Adipocyte (in vitro differentiated cells): ENCODE results near the gene MYD88.
"Not testable (repeated sequence)": the region's sequence is repeated elsewhere in the genome, so short reads cannot be mapped to it uniquely, and the experiment has no call there.

Experiments used
- DNase-seq: peaks from one replicate; pipeline ENCODE4 v3.0.0-alpha.2; 2015; ENCODE audit warnings: low read depth
- H3K27me3 ChIP-seq: replicated peaks from 2 replicates; pipeline ENCODE4 v1.7.0; 2013; ENCODE audit warnings: mild to moderate bottlenecking, low read length, moderate library complexity; ENCODE audit not compliant: control insufficient read depth, insufficient read depth
- H3K36me3 ChIP-seq: 2 replicates; pipeline ENCODE4 v1.7.0; 2013; ENCODE audit warnings: low read length, mild to moderate bottlenecking, moderate library complexity; ENCODE audit not compliant: control insufficient read depth, insufficient read depth, severe bottlenecking
- H3K4me1 ChIP-seq: 2 replicates; pipeline ENCODE4 v1.7.0; 2013; ENCODE audit warnings: mild to moderate bottlenecking, low read length, moderate library complexity; ENCODE audit not compliant: control insufficient read depth, insufficient read depth
- H3K4me3 ChIP-seq: 2 replicates; pipeline ENCODE4 v1.7.0; 2013; ENCODE audit warnings: mild to moderate bottlenecking, low read length, moderate library complexity
- H3K9ac ChIP-seq: 2 replicates; pipeline ENCODE4 v1.7.0; 2013; ENCODE audit warnings: mild to moderate bottlenecking, low read length, moderate library complexity
- H3K9me3 ChIP-seq: 2 replicates; pipeline ENCODE4 v1.7.0; 2013; ENCODE audit warnings: mild to moderate bottlenecking, low read length, moderate library complexity; ENCODE audit not compliant: control insufficient read depth

The MYD88 gene

GRCh38 chr3:38151667-38152265, 13.3 kb downstream of the MYD88 start:
- no peak overlapping the region for H3K4me3 ChIP-seq
- no peaks in the 10 kb centered on the region for H3K27me3 ChIP-seq
- no peaks in the 10 kb centered on the region for H3K36me3 ChIP-seq
- no peak overlapping the region for H3K9ac ChIP-seq
- peaks cover 14% of the 10 kb centered on the region for H3K4me1 ChIP-seq
- peaks cover 7% of the 10 kb centered on the region for H3K9me3 ChIP-seq
- no peak for DNase-seq

GRCh38 chr3:38152609-38153008, 14.1 kb downstream of the MYD88 start:
- Histone ChIP-seq H3K36me3 (no peaks in the 10 kb centered on the region), H3K4me3 (no peak overlapping the region), H3K9ac (no peak overlapping the region), H3K4me1 (peaks cover 14% of the 10 kb centered on the region), H3K9me3 (no peaks in the 10 kb centered on the region), H3K27me3 (no peaks in the 10 kb centered on the region)
- no peak for DNase-seq

DNA sequence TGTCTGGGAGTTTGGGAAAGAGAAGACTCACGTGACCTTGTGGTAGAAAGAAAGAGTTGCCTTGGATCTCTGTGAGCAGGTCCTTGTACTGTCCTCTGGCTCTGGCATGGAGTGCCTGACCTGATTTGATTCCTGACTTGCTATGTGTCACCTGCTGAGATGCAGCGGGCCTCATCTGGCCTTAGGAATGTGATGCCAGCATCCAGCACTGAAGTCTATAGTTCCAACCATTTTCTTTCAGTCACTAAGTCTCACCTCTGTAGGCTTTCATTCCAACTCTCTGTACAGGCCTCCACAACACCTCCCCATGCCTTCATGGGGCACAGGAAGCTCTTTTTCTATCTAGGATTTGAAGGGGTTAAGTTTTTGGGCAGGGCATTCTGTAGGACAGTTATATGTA, 14.8 kb downstream of the MYD88 start:
- no peak overlapping the region for H3K4me3 ChIP-seq
- no peaks in the 10 kb centered on the region for H3K36me3 ChIP-seq
- DNase-seq, result no peak
- H3K27me3 ChIP-seq, result no peaks in the 10 kb centered on the region
- peaks cover 14% of the 10 kb centered on the region for H3K4me1 ChIP-seq
- H3K9me3 ChIP-seq, result no peaks in the 10 kb centered on the region
- no peak overlapping the region for H3K9ac ChIP-seq

GRCh38 chr3:38154033-38154494, 15.6 kb downstream of the MYD88 start:
- H3K9ac ChIP-seq, result no peak overlapping the region
- DNase-seq, result peak; percentile 79
- no peaks in the 10 kb centered on the region for H3K36me3 ChIP-seq
- peaks cover 14% of the 10 kb centered on the region for H3K4me1 ChIP-seq
- no peaks in the 10 kb centered on the region for H3K9me3 ChIP-seq
- no peaks in the 10 kb centered on the region for H3K27me3 ChIP-seq
- H3K4me3 ChIP-seq, result no peak overlapping the region

GRCh38 chr3:38154625-38155255, 16.3 kb downstream of the MYD88 start:
- Histone ChIP-seq H3K9ac (no peak overlapping the region), H3K4me3 (no peak overlapping the region), H3K9me3 (no peaks in the 10 kb centered on the region), H3K36me3 (no peaks in the 10 kb centered on the region), H3K4me1 (peaks cover 14% of the 10 kb centered on the region), H3K27me3 (no peaks in the 10 kb centered on the region)
- no peak for DNase-seq

- no peaks in the 10 kb centered on the region for H3K9me3 ChIP-seq
- no peak for DNase-seq
- peaks cover 14% of the 10 kb centered on the region for H3K4me1 ChIP-seq
- H3K9ac ChIP-seq, result no peak overlapping the region
- H3K4me3 ChIP-seq, result no peak overlapping the region
- no peaks in the 10 kb centered on the region for H3K27me3 ChIP-seq
- no peaks in the 10 kb centered on the region for H3K36me3 ChIP-seq
Observed at GRCh38 chr3:38155825-38156224, 17.4 kb downstream of the MYD88 start.

- Histone ChIP-seq H3K36me3 (no peaks in the 10 kb centered on the region), H3K4me1 (peaks cover 14% of the 10 kb centered on the region), H3K9ac (no peak overlapping the region), H3K4me3 (no peak overlapping the region), H3K27me3 (no peaks in the 10 kb centered on the region), H3K9me3 (no peaks in the 10 kb centered on the region)
- DNase-seq, result no peak
Observed at GRCh38 chr3:38157117-38157516, 18.7 kb downstream of the MYD88 start.

- Histone ChIP-seq H3K9me3 (no peaks in the 10 kb centered on the region), H3K9ac (no peak overlapping the region), H3K4me3 (no peak overlapping the region), H3K36me3 (no peaks in the 10 kb centered on the region), H3K27me3 (no peaks in the 10 kb centered on the region), H3K4me1 (peaks cover 14% of the 10 kb centered on the region)
- DNase-seq, result no peak
Observed at GRCh38 chr3:38157595-38157994, 19.1 kb downstream of the MYD88 start.

GRCh38 chr3:38158472-38158871, 20.0 kb downstream of the MYD88 start:
- peaks cover 13% of the 10 kb centered on the region for H3K4me1 ChIP-seq
- DNase-seq, result no peak
- H3K4me3 ChIP-seq, result no peak overlapping the region
- no peaks in the 10 kb centered on the region for H3K27me3 ChIP-seq
- no peak overlapping the region for H3K9ac ChIP-seq
- H3K36me3 ChIP-seq, result no peaks in the 10 kb centered on the region
- H3K9me3 ChIP-seq, result no peaks in the 10 kb centered on the region

DNA sequence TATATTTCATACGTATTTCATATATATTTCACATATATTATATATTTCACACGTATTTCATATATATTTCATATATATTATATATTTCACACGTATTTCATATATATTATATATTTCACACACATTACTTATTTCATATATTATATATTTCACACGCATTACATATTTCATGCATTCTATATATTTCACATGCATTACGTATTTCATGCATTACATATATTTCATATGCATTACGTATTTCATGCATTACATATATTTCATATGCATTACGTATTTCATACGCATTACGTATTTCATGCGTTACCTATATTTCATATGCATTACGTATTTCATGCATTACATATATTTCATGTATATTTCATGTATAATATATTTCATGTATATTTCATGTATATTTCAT, 22.2 kb downstream of the MYD88 start:
- not testable (repeated sequence) for DNase-seq, H3K9ac ChIP-seq, H3K4me3 ChIP-seq

DNA sequence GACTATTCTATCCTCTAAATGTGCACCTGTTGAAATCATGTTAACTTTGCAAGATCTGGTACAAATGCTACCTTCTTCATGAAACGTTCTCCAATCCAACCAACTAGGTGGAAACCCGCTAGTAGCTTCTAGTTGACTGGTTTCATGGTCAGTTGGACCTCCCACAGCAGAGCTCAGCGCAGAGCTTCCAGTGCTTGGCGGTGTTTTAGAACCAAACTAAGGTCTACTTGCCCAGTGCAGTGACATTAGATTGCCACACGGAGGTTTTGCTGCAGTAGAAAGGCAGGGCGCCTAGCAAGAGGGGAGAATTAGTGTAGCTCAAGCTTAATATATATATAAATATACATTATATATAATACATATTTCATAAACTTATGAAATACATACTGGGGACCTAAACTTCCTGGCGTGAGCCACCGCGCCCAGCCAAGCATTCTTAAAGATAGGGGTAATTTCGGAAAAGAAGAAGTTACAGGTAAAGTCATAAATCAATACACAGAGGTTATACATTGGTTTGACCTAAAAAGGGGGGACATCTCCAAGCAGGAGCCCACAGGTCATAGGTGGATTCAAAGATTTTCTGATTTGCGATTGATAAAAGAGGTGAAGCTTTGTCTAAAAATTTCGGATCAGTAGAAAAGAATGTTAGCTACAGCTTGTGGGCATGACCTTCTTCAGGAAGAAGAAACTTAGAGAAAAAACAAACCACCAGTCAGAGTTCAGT, 24.8 kb downstream of the MYD88 start:
- no peaks in the 10 kb centered on the region for H3K9me3 ChIP-seq
- no peaks in the 10 kb centered on the region for H3K36me3 ChIP-seq
- H3K4me1 ChIP-seq, result peaks cover 16% of the 10 kb centered on the region
- DNase-seq, result no peak
- no peak overlapping the region for H3K4me3 ChIP-seq
- no peak overlapping the region for H3K9ac ChIP-seq
- H3K27me3 ChIP-seq, result no peaks in the 10 kb centered on the region

More for the DNA sequence above, 22.2 kb downstream of the MYD88 start:
- not testable (repeated sequence) for H3K27me3 ChIP-seq, H3K9me3 ChIP-seq, H3K4me1 ChIP-seq, H3K36me3 ChIP-seq
